Tongue (tissue), 2 donors: ENCODE results near the gene PROK2. TPM values are rescaled to one million over a fixed set of nuclear protein-coding genes. Genes with fewer than 3 reads are reported as not detected.

ENCODE experiments used
- DNase-seq: peaks from one replicate; pipeline ENCODE4 v3.0.0-alpha.2; 2015
- total RNA-seq: library from RNA; depleted of rRNA; stranded (reverse); fragments of >200 nt; gene quantifications from one replicate; pipeline ENCODE4 v1.2.3, GENCODE V29; 2014

The PROK2 gene
- total RNA-seq, 1 donor from 2014 or later = 0.31 TPM

DNA sequence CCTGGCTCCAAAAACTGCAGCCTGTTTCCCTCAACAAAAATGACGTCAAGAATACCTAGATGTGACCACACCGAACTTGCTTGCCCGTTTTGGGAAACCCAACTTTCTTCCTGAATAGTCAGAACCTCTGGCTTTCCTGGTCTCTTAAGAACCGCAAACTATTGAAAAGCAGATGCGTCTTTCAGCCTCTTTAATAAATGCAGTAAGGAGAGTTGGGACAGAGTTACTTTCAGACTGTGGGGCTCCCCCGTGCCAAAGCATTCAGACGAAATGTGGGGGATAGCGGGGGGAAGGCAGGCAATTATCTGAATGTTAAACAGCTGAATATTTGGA is 1.2 kb upstream of the PROK2 start:
- DNase-seq = no peak

DNA sequence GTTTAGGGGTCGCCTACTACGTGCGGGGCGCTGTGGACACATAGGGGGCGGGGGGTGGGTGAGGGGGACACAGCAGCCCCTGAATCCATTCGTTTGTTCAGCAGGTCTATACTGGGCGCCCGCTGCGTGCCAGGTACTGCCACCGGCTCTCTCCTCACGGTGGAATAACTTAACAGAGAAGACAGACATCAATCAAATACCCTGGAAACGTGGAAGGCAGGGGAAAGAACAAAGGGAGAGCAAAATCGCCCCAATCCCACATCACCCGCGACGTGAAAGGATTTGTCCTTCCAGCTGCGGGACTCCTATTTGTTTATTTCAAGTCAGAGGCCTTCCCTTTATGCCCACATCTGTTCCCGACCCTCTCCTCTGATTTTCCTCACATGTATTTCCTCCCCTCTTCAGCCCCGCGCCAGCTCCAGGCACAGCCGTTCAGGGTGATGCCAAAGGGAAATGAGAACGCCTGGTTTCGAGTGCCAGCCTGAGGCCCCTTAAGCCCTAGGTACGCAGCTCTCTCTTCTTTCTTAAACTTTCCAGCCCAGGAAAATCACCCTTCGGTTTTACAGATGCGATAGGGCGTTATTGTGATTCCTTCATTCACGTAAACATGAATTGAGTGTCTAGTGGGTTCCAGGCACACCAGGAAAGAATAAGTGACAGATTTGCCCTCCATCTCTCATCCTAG is 726 bp upstream of the PROK2 start:
- peak; percentile 37 for DNase-seq

DNA sequence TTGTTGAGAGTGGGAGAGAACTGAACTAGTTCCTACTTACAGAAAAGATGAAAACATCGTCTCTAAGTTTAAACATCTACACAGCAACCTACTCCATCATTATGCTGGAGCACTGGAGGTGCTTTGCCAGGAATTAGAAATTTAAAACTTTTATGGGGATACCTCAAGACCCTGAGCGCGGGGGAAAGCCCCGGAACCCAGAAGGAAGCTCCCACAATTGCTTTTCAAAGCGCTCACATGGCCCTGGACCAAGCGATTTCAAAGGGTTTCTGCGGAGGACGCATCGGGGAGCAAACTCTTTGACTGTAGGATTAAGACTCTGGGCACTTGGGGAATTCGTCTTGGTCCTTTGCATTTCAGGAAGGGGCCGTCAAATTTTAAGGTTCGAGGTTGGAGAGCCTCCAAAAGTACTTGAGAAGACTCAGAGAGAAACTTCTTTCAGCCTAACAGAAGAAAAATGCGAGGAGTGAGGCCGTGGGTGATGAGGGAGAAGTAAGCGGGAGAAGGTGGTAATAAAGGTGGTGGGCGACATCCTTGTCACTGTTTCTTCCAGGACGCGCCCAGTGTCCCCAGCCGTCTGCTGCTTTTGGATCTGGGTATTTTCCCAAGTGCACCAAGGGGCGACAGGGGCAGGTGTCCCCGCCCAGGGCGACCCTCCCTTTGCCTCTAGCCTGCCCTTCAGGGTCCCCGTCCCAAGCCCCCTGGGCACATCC is 591 bp downstream of the PROK2 start:
- peak; percentile 21 for DNase-seq

DNA sequence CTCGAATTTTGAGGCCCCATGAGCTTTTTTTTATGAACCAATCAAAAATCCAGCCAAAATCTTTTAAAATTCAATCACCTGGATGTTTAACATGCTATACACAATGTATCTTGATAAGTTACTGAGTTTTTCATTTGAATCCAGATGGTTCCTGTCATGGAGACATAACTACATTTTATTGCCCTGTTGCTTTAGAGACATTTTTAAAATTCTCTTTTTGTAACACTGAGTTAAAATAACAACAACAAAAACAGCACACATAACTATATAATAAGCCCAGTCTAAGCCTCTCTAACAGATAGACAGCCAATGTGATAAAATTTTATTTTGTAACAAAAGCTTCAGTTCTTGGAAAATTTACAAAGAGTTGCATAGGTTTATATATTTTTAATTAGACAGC is 1.8 kb downstream of the PROK2 start:
- no peak for DNase-seq

DNA sequence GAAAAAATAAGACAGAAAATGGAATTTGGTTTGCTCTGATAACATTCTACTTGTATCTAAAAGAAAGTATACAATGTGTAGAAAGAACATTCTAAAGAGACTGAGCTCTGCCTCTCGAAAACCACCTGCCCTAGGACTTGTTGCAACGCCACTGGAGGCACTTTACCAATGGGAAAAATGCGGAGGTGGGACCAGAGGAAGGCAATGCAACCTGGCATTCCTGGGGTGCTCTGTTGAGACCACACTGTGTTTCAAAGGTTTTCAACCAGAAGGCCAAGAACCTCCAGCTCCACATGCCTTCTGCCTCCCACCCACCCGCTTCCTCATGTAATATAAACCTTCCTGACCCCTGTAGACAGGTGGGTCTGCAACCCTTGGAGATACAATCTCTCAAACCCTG is 4.5 kb downstream of the PROK2 start:
- no peak for DNase-seq

DNA sequence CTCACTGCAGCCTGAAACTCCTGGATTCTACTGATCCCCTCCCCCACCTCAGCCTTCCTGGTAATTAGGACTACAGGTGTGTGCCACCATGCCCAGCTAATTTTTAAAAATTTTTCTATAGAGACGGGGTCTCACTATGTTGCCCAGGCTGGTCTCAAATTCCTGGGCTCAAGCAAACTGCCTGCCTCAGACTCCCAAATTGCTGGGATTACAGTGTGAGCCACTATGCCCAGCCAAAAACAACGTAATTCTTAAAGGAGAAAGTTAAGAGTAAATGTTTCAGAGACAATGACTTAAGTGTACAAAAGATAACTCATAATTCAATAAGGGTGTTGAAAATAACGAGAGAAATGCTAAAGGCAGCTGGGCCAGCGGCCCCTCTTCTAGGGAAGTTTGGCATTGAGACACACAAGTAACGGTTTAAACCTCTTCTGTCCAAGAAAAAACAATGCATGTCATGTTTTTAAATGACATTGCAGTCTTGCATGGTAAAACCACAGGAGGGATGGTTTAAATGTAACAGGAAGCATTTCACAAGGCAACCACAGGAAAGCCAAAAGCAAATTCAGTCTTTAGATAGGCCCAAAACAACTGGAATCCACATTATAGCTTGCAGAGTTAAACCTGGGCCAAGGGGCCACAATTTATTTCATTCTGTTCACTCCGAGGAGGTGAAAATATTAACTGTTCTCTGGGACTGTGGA is 5.1 kb downstream of the PROK2 start:
- DNase-seq = no peak

DNA sequence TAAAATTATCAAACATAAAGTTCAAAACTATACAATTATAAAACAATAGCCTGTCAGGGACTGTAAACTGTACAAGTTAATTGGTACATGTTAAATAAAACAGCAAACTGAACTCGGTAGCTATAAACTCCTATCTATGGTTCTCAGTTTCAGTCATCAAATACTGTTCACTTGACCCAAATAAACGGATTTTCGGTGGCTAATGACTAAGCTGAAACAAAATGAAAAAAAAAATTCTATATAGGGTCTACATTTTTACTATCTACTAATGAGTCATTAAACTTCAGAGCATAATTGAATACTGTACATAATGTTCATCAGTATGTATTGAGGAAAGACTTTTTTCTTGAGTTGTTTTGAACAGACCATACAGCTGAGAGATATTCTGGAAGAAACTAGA is 6.6 kb downstream of the PROK2 start:
- DNase-seq = no peak

DNA sequence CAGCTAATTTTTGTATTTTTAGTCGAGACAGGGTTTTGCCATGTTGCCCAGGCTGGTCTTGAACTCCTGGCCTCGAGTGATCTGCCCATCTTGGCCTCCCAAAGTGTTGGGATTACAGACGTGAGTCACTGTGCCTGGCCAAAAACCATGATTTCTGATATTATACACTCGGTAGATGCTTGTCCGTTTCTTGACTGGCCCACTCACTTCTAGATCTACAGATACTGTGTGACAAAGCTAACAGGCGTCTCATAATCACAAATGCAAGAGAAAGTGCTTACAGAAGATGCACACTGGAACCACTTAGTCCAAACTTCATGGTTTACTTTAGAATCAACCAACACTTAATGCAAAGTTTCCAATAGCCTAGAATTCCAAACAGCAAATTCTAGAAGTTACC is 8.4 kb downstream of the PROK2 start:
- no peak for DNase-seq

DNA sequence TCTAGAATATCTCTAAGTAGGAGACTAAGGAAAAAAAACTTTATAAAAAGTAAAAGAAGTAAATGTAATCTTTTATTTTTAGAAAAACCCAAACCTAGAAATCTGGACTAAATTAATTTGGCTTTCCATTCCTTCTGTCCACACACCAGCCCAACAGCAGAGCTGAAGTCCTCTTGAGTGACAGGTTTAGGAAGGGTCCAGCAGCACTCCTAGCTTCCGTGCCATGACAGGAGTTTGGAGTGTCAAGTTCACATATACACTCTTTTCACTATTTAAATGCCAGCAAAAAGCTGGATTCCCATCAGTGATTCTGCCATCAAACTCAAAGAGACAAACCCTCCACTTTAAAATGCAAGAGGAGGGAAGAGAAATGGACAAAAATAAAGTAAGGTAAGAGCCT is 13.1 kb downstream of the PROK2 start:
- DNase-seq = no peak

DNA sequence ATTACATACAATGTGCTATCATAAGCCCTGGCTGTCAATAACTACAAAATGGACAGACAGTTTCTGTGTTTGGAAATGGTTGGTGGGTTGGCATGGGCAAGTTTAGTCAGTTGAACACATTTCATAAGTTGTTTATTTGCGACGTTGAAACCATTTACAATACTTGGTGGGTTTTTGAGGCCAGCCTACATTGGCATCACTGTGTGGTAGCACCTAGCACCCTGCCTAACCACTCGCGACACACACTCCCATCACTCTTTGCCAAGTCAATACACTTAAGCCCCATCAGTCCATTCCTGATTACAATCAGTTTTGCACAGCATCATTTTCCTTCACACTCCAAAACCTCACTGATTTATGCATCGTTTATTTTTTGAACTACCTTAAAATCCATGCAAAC is 13.8 kb downstream of the PROK2 start:
- no peak for DNase-seq

DNA sequence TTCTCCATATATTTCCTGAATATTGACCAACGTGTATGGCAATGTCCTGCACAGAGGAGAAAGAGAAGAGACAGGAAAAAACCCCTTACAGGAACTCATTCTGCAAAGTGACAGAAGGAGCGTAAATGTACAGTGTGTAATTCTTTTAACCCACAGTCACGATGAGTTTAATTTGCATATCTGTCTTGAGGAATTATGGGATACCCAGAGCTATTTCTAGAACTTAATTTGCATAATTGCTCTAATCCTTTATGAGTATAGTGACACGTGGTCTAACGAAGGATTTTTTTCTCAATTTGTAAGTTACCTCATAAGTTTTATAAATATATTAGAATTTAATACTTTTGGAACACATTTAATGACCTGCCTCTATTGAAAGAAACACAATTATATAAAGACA is 21.5 kb downstream of the PROK2 start:
- DNase-seq = no peak

DNA sequence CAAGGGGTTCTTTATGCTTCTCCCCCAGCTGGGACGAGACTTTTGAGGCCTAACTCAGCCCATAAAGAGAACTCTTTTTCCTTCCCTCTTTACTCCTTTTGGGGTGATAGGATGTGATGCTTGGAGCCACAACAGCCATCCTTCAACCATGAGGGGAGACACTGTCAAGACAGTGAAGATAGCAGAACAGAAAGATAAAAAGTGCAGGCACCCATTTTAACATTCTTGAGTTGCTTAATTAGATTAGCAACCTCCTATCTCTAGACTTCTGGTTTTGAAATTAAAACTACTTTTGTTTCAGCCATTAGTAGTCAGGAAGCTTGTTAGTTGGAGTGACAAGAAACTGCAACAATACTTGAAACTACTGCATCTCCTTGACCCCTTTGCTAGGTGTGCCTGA is 24.8 kb downstream of the PROK2 start:
- DNase-seq = no peak

DNA sequence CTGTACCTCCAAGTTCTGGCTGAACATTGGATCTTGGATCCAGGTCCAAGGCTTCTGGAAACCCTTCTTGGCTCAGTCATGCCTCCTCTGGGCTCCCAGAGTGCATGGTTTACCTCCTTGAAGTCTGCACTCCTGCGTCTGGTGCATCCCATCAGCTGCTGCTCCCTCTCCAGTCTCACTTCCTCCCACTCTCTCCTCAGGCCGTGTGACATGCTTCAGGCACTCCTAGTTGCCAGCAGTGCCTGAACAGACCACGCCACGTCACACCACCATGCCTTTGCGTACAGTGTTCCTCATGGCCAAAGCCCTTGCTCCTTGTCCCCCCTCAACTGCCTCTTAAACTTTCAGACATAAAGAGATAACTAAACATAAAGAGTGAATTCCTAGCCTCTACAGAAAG is 25.5 kb downstream of the PROK2 start:
- DNase-seq = no peak

DNA sequence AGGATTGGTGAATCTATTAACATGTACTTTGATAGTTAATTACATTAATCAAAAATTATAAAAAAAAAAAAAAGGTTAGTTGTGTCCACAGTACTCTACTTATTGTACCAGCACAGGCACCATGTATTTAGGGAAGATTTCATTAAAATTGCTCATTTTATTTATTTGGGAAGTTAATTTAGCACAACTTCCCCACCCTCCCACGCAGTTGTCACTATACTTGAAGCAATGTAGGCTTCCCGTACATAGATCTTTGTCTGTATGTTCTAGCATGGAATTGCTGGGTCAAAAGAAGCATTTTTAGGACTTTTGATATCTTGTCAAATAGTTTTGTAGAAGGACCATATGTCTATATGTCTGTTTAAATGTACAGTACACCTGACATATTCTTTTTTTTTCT is 26.9 kb downstream of the PROK2 start:
- DNase-seq = no peak

DNA sequence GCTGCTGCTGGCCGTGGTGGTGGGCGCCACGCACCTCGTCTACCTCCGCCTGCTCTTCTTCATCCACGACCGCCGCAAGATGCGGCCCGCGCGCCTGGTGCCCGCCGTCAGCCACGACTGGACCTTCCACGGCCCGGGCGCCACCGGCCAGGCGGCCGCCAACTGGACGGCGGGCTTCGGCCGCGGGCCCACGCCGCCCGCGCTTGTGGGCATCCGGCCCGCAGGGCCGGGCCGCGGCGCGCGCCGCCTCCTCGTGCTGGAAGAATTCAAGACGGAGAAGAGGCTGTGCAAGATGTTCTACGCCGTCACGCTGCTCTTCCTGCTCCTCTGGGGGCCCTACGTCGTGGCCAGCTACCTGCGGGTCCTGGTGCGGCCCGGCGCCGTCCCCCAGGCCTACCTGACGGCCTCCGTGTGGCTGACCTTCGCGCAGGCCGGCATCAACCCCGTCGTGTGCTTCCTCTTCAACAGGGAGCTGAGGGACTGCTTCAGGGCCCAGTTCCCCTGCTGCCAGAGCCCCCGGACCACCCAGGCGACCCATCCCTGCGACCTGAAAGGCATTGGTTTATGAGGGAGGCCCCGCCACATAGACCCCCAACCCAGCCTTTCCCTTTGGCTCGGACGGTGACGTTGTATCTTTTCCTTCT is 30.2 kb downstream of the PROK2 start:
- no peak for DNase-seq

DNA sequence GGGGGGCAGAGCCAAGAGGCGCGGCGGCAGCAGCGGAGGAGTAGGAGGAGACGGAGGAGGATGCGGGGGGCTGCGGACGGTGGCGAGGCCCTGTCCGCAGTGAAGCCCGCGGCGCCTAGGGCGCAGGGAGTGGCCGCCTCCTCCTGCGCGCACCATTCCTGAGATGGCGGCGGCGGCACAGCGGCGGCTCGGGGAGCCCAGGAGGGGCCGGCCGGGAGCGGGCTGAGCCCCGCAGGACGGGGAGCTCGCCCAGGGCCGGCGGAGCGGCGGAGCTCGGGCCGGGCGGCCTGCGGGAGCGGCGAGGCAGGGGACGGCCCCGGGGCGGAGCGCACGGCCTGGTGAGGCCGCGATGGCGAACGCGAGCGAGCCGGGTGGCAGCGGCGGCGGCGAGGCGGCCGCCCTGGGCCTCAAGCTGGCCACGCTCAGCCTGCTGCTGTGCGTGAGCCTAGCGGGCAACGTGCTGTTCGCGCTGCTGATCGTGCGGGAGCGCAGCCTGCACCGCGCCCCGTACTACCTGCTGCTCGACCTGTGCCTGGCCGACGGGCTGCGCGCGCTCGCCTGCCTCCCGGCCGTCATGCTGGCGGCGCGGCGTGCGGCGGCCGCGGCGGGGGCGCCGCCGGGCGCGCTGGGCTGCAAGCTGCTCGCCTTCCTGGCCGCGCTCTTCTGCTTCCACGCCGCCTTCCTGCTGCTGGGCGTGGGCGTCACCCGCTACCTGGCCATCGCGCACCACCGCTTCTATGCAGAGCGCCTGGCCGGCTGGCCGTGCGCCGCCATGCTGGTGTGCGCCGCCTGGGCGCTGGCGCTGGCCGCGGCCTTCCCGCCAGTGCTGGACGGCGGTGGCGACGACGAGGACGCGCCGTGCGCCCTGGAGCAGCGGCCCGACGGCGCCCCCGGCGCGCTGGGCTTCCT is 31.0 kb downstream of the PROK2 start, which contains the start of gene GPR27:
Gene GPR27, plus strand, starts transcription at position 155 of the 909 bp plus-strand sequence. Its CDS starts 195 bp downstream, at position 350.
- DNase-seq = peak; percentile 54

DNA sequence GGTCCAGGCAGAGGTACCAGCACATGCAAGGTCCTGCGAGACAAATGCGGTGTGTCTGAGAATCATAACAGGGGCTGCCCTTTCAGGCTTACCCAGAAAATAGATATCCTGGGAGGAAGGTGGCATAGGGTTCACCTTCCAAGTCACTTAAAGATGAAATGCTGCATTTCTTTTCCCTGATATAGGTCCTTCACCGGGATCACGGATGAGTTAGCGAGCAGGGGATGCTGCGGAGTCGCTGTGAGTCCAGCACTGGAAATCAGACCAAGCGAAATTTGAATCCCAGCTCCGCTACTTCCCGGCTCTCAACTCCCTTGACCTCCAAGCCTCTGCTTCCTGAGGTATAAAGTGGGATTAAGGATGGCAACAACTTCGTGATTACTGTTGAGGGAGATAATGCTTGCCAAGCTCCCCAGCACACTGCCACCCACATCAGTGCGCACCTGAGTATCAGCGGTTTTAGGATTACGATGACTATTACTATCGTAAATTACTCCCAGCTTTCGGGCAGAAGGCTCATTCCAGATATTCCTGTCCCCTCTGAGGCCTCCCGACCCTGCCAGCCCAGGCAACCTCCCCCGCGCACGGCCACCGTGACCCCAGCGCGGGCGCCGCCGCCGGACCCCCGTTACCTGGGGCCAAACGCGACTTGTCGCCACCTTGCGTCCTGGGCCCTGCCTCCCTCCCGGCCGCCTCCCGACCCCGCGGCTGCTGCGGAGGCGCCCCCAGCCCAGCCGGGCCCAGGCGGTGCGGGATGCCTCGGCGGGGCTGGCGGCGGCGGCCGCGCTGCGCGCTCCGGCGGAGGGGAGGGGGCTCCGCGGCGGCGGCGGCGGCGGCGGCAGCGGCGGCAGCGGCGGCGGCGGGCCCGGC is 31.9 kb downstream of the PROK2 start:
- DNase-seq = no peak

DNA sequence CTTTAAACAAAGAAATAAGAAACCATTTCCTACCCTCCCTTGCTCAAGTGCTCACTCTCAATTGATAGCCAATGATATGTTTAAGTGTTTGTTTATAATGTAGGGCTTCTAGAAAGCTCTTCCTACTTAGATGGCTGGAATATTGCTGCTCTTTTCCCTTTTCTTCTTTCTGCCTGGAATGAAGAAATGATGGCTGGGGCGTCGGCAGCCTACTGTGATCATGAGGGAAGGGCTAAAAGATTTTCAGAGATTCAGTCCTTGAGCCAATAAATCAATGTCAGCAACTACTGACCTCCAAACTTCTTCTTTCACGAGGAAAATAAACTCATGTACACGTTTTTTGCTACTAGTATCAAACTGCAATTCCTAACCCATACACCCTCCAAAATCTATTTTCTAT is 33.3 kb downstream of the PROK2 start:
- DNase-seq = no peak

DNA sequence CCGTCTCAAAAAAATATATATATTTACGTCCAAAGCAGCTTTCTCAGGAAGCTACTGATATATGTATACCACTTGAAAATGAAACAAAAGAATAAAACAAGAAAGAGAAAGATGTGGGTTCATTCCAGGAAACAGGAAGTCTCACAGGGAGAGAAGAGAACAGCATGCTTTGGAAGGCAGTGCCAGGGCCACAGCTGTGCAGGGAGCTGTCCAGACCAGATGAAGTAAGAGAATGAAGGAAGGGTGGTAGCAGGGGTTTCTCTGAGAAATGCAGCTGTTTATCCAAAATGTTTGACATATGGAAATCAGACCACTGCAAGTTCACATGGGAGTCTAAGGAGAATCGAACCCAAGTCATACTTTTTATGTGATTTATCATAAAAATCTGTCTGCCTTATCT is 40.2 kb downstream of the PROK2 start:
- DNase-seq = no peak

DNA sequence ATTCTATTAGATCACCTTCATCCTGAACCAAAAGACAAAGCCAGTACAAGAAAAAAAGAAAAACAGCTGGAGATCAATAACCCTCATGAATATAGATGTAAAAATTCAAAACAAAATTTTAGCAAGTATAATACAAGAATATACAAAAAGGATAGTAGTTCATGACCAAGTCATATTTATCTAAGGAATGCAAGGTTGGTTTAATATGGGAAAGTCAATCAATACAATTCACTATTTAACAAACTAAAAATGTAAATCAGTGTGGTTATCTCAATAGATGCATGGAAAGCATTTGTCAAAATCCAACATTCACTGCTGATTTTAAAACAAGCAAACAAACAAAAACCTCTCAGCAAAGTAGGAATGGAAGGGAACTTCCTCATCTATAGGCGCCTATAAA is 42.3 kb downstream of the PROK2 start:
- DNase-seq = no peak

DNA sequence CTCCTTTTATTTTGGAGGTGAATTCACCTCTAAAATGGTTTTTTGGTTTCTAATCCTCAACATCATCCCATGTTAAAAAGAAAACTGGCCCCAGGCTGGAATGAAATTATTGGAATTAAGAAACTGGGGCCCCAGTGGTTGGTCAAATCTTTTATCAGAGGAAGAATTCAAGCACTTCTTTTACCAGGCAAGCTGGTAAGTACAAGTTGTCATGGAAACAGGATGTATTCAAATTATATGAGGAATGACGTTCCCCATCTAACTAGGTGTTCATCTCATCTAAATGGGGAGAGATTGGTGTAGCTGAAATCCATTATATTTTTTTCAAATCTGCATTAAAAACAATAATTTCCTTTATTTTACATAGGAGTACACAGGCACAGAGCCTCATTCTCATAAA is 50.1 kb downstream of the PROK2 start:
- DNase-seq = no peak
